Measurements from ENCODE around the gene ZMYM5. TPM values are rescaled to one million over a fixed set of nuclear protein-coding genes. Genes with fewer than 3 reads are reported as not detected.
A peak's percentile ranks its signal among the peaks of the same experiment; 100 is the strongest.
"Not testable (repeated sequence)": the region's sequence is repeated elsewhere in the genome, so short reads cannot be mapped to it uniquely, and the experiment has no call there.

ZMYM5 gene
- total RNA-seq, 1 experiment from 2014 or later, result 22.6 TPM

DNA sequence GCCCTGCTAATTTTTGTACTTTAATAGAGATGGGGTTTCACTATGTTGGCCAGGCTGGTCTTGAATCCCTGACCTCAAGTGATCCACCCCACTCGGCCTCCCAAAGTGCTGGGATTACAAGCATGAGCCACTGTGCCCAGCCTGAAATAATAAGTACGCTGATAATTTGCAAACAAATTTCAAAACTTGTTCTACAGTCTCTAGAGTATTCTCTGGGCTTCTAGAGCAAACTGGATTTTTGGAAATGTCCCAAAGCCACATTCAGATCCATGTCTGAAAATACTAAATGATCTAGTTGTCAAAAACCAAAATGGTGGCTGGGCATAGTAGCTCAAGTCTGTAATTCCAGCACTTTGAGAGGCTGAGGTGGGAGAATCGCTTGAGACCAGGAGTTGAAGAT is 40.8 kb downstream of the ZMYM5 start:
- no peak for DNase-seq (ENCODE audit: low spot score)

DNA sequence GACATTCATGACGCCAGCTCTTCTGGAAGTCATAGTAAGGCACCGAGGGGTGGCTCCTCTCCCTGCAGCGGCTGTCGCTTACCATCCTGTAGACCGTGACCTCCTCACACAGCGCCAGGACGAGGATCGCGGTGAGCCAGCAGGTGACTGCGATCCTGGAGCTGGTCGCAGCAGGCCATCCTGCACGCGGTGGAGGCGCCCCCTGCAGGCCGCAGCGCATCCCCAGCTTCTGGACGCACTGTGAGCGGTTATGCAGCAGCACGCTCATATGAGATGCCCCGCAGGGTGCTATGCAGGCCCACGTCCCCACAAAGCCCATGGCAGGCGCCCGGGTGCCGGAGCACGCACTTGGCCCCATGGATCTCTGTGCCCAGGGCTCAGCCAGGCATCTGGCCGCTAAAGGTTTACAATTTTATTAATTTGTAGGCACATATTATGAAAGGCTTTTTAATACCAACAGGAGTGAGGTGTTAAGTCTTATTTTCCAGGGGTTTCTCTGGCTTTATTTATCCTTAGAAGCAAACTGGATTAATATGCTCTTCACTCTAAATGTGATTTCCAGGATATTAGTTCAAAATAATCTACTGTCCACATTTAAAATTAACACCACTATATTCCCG is 45.1 kb downstream of the ZMYM5 start:
- no peak for DNase-seq (ENCODE audit: low spot score)

DNA sequence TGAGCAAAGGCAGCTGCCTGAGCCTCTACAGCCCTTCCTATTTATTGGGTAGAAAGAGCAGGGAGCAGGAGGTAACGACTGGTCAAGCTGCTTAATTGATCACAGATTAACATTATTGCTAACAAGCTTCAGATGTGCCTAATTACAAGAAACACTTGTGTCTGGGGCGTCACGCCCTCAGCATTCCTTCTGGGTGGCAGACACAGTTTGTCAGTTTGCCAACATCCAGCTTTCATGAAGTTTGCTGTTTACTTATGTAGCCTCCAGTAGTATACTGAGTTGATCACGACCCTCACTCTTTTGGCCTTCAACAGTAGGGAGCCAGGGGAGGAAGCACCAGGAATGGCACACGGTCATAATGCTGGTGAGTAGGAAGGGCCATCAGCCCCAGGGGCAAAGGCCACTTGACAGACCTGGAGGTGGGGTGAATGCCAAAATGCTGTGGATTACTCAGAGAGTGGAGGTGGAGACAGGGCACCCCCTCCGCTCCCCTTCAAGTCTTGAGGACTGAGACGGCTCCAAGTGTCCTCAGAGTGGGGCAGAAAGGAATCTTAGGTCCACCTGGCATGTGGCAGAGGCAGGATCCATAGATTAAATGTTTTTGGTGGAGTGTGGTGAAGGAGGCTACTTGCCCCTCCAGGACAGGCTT is 45.8 kb downstream of the ZMYM5 start:
- DNase-seq (ENCODE audit: low spot score), result no peak

DNA sequence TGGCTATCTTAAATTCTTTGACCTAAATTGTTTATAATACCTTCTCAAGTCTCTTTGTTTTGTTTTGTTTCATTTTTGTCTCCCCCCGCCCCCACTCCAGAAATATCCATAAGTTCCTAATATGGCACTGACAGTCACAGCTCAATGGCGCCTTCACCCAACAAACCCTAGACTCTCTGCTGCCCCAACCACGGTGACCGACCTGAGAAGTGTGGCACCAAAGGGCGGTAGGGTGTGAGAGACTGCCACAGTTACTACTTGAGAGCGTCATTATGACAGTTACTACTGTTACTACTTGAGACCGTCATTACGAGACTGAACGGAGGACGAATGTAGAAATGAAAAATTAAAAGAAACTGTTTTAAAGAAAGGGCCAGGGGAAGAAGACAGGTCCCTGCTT is 46.3 kb downstream of the ZMYM5 start:
- no peak for DNase-seq (ENCODE audit: low spot score)

DNA sequence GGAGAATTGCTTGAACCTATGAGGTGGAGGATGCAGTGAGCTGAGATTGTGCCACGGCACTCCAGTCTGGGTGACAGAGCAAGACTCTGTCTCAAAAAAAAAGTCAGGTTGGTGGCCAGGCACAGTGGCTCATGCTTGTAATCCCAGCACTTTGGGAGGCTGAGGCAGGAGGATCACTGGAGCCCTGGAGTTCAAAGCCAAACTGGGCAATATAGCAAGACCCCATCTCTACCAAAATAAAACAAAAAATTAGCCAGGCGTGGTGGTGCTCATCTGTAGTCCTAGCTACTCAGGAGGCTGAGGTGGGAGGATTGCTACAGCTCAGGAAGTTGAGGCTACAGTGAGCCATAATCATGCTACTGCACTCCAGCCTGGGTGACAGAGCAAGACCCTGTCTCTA is 47.6 kb downstream of the ZMYM5 start:
- DNase-seq (ENCODE audit: low spot score), result not testable (repeated sequence)

DNA sequence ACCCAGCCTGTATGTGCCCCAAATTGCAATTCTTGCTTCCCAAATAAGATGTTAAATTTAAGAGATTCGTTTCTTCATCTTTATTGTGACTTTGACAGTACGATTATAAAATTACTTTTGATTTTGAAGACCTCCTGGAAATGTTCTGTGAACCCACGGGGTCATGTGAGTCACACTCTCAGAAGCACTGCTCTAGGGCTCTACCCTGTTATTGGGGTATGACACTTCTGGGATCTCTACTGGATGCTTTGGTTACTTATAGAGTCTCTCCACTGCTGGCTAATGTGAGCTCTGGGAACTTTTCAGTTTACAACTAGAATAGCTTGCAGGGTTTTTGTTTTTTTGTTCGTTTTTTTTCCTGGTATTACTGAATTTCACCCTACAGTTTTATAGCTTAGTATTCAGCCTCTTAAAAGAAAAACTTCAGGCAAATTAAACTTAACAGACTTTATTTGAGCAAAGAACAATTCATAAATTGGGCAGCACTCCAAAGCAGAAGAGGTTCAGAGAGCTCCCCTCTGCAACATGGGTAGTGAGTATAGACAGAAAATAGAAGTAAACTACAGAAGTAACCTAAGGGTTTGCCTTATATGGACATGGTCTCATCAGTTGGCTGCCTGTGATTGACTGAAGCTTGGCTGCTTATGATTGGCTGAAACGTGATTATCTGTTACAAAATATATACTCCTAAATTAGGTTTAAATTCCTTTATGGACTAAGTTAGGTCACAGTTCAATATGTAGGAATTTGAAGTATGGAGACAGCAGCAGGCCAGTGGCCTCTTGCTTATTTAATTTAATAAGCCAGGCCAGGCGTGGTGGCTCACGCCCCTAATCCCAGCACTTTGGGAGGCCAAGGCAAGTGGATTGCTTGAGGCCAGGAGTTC is 52.2 kb downstream of the ZMYM5 start:
- no peak for DNase-seq (ENCODE audit: low spot score)

DNA sequence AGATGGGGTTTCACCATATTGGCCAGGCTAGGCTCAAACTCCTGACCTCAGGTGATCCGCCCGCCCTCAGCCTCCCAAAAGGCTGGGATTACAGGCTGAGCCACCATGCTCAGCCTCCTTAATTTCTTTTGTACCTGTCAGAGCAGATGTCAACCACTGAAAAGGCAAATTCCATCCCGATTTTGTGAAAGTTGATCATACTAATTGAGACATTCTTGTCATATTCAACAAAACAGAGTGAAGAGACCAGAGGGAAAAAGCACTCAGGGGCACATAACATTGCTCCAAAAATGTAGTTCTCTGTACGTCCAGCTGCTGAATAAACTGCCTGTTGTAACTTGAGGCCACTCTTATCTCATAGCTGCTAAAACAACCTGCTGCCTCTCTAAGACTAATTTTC is 53.3 kb downstream of the ZMYM5 start:
- DNase-seq (ENCODE audit: low spot score), result no peak

DNA sequence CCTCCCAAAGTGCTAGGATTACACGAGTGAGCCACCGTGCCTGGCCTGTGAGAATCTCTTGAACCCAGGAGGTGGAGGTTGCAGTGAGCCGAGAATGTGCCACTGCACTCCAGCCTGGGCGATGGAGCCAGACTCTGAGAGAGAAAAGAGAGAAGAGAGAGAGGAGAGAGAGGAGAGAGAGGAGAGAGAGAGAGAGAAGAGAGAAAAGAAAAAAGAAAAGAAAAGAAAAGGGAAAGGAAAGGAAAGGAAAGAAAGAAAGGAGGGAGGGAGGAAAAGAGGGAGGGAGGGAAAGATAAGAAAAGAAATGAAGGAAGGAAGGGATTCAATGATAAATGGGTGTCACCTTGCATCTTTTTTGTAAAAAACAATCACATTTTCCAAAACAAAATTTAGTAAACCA is 57.7 kb downstream of the ZMYM5 start:
- no peak for DNase-seq (ENCODE audit: low spot score)

DNA sequence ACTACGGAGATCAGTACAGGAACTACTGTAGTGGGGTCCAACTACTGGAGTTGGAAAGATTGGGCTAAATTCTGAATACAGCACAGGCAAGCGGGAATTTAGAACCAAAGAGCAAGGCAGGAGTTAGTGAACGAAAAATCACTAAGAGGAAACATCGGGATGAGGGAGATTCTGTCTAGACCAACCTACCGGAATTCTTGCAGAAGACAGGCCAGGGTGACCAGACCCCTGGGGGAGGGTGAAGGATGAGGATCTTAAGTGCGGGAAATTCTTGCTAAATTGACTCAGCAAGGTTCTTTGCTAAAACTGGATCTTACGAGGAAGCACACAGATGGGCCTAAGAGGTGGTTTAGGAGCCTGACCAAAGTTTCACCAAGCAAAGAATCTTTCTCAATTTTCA is 67.5 kb downstream of the ZMYM5 start:
- no peak for DNase-seq (ENCODE audit: low spot score)

DNA sequence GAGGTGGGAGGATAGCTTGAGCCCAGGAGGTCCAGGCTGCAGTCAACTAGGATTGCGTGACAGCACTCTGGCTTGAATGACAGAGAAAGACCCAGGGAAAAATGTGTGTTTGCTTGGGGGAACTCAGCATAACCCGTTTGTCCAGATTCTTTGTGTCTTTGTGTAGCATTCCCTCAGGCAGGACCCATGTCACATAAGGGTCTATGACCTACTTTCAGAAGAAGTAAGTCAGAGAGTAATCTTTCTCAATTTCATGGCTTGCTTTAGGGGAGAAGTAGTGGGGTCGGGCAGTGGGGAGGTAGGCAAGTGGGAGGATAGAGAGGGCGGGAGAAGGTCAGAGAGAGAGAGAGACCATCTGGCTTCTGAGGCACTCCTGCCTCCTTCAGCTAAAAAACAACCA is 68.8 kb downstream of the ZMYM5 start:
- DNase-seq (ENCODE audit: low spot score), result no peak

DNA sequence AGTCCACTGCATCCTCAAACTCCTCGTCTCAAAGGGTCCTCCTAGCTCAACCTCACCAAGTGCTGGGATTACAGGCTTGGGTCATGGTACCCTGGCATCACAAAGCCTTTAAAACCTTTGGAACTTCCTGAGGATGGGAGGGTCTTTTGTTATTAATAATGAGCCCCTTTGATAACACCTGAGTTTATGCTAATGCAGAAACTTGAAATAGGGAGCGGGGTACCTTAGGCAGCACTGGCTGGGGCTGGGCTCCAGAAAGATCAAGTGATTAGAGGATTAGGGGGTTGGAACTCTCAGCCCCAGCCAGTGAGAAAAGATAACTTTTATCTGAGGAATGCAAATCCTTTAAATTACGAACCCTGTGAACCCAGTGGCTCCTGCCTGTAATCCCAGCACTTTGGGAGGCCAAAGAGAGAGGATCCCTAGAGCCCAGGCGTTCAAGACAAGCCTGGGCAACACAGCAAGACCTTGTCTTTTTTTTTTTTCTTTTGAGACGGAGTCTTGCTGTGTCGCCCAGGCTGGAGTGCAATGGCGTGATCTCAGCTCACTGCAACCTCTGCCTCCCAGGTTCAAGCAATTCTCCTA is 71.4 kb downstream of the ZMYM5 start:
- no peak for DNase-seq (ENCODE audit: low spot score)

DNA sequence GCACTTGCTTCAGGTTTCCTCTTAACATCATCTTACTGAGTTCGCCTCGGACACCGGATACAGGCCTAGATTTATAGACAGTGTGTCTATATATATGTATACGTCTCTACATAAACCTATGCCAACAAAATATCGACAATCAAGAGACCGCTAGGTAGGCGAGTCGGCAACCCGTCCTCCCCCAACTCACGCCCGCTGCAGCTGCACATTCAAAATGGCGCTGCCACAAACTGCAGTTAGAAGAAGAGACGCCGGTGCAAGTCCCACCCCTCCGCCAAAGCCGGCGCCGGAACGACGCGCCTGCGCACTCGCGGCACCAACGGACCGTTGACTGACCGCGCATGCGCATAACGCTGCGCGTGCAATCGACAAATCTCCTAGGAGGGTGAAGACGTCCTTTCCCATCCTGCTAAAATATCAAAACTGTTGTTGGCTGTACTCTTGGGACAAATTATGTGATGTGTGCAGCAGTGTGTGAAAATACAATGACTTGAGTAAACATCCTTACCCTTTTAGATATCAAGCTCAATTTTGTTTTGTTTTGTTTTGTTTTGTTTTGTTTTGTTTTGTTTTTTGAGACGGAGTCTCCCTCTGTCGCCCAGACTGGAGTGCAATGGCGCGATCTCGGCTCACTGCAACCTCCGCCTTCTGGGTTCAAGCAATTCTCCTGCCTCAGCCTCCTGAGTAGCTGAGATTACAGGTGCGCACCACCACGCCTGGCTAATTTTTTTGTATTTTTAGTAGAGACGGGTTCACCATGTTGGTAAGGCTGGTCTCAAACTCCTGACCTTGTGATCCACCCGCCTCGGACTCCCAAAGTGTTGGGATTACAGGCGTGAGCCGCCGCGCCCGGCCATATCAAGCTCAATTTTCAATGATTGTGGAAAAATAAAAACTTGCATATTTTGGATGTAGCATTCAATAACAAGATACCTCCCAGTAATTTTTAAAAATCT is 80.4 kb downstream of the ZMYM5 start, which contains the start of gene PSPC1:
Gene PSPC1, minus strand, starts transcription at position 219 of the 956 bp plus-strand sequence. Its CDS starts 188 bp downstream, at position 31.
- DNase-seq (ENCODE audit: low spot score), result peak; percentile 89

DNA sequence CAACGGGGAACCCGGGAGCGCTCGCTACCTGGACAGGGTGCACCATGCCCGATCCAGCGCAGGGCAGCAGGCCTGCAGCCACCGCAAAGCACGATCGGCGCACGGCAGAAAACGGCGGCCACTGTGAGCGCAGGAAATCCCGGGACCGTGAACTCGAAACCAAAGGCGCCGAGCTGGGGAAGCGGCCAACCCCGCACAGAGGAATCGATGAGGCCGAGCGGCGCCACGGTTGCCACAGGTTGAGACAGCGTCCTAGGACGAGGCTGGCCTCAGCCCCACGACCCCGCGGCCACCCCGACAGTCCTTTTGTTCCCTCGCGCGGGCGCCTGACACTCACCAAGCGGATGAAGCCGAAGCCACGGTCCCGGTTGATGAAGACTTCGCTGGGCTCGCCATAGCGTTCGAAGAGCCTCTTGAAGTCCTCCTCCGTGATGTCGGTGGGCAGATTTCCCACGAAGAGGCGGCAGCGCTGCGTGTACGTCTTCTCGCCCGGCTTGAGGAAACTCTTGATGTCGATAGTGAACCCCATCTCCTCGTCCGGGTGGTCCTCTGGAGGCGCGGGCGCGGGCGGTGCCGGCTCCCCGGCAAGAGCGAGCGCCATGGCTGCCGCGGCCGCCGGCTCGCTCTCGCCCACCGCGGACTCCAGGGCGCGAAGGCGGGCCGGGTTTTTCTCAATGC is 81.3 kb downstream of the ZMYM5 start:
- DNase-seq (ENCODE audit: low spot score), result peak; percentile 5

DNA sequence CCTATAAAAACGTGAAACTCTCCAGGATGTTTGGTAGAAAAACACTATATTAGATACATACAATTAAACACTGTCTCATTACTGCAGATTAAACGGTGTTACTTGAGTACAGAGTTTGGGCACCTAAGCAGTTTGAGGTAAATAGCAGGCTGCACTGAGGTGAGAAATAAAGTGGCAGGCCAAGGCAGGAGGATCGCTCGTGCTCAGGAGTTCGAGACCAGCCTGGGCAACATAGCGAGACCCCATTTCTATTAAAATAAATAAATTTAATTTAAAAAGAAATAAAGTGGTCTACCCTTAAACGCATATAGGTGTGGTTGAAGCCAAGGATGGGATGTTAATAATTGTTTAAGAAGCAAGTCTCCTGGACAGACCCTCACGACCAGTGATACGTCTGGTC is 81.9 kb downstream of the ZMYM5 start:
- peak; percentile 1 for DNase-seq (ENCODE audit: low spot score)

DNA sequence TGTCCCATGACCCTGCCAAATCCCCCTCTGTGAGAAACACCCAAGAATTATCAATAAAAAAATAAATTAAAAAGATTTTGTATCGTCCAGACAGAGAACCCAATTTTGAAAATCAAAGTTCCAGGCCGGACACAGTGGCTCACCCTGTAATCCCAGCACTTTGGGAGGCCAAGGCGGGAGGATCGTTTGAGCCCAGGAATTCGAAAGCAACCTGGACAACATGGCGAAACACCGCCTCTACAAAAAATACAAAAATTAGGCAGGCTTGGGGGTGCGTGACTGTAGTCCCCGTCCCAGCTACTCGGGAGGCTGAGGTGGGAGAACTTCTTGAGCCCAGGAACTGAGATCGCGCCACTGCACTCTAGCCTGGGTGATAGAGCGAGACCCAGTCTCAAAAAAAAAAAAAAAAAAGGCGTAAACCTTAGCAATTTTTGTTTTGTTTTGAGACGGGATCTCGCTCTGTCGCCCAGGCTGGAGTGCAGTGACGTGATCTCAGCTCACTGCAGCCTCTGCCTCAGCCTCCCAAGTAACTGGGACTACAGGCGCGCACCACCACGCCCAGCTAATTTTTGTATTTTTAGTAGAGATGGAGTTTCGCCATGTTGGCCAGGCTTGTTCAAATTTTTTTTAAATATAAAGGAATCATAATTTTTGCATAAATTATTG is 82.6 kb downstream of the ZMYM5 start:
- not testable (repeated sequence) for DNase-seq (ENCODE audit: low spot score)

Other genes starting within 250 kb of the ZMYM5 start
- 10.3 and 17.6 TPM in 2 replicates for gene MPHOSPH8, start 230.0 kb downstream of the ZMYM5 start, total RNA-seq (2014; rRNA removed; shearing (Covaris generic))
- gene PSPC1, start 80.7 kb downstream of the ZMYM5 start, total RNA-seq (2014; rRNA removed; shearing (Covaris generic)), result 76.0 and 76.4 TPM in 2 replicates
- 30.1 and 30.9 TPM in 2 replicates for gene ZMYM2, start 95.1 kb upstream of the ZMYM5 start, total RNA-seq (2014; rRNA removed; shearing (Covaris generic))

Data from A172 (cell line).